ENCODE data around the gene KRT1. TPM values are rescaled to one million over a fixed set of nuclear protein-coding genes. Genes with fewer than 3 reads are reported as not detected.

KRT1 gene
- total RNA-seq, 2 donors from 2014 or later, result 0.42 TPM; not detected in 1

DNA sequence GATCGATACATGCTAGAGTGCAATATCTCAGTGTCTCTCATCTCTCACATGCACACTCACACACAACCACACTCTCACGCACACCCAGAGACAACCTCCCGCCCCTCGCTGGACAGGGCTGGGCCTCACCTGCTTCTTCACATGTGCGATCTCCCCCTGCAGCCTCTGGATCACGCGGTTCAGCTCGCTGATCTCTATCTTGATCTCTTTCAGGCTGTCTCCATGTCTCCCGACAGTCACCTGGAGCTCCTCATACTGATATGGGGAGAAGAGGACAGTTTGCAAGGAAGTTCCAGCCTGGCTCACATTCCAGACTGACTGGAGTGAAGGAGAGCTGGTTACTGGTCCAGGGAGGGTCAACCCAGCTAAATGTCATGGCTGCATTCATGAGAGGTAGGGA, 32.6 kb downstream of the KRT1 start:
- intact Hi-C loops (cut with DNase I), result loop anchor here in 1 of 2 donors (10.0 kb wide), 1 partner anchor 983 kb away; no protein-coding TSS in a partner anchor
- no peak for DNase-seq (ENCODE audit: low spot score)

DNA sequence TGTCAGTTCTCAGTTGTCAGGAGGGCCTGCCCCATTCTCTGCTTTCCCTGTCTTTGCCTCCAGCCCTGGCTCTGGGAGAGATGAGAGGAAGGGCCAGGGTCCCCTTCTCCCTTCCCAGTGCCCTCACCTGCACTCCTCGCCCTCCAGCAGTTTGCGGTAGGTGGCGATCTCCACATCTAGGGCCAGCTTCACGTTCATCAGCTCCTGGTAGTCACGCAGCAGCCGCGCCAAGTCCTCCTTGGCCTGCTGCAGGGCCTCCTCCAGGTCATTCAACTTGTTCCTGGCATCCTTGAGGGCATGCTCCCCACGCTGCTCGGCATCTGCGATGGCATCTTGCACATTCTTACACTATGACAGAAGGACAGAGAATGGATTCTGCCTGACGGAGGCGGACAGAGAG, 33.6 kb downstream of the KRT1 start:
- intact Hi-C loops (cut with DNase I), result loop anchor here in 1 of 2 donors (10.0 kb wide), 1 partner anchor 982 kb away; no protein-coding TSS in a partner anchor
- no peak for DNase-seq (ENCODE audit: low spot score)

GRCh38 chr12:52645982-52646381, 34.2 kb downstream of the KRT1 start:
- DNase-seq (ENCODE audit: low spot score), result no peak
- intact Hi-C loops (cut with DNase I), result loop anchor here in 1 of 2 donors (10.0 kb wide), 1 partner anchor 981 kb away; no protein-coding TSS in a partner anchor

DNA sequence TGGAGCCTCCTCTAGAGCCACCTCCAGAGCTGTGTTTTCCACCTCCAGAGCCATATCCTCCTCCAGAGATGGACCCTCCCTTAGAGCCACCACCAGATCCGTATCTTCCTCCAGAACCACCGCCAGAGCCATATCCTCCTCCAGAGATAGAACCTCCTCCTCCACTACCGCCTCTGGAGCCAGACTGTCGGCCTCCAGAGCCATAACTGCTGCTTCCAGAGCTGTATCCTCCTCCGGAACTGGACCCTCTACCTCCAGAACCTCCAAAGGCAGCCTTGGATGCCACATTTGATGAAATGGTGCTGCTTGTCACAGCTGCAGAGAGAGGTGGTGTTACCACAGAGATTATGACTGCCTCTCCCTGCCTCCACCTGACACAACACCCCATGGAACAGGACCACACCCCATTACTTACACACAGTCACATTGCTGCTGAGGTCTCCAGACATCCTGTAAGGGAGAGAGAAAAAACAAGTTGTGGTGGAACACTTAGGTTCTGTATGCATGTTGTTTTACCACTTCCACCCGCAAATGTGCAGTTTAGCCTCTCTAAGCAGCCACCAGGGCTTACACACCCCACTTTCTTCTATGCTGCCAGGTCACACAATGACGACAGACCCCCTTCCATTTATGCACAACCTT, 35.0 kb downstream of the KRT1 start:
- no peak for DNase-seq (ENCODE audit: low spot score)
- intact Hi-C loops (cut with DNase I), result loop anchor here in 1 of 2 donors (10.0 kb wide), 1 partner anchor 980 kb away; no protein-coding TSS in a partner anchor

- no peak for DNase-seq (ENCODE audit: low spot score)
- intact Hi-C loops (cut with DNase I), result loop anchor here in 1 of 2 donors (10.0 kb wide), 1 partner anchor 979 kb away; no protein-coding TSS in a partner anchor
Observed at GRCh38 chr12:52644078-52644415, 36.2 kb downstream of the KRT1 start.

- intact Hi-C loops (cut with DNase I), result loop anchor here in 1 of 2 donors (10.0 kb wide), 1 partner anchor 979 kb away; no protein-coding TSS in a partner anchor
- no peak for DNase-seq (ENCODE audit: low spot score)
Observed at GRCh38 chr12:52643233-52644077, 36.8 kb downstream of the KRT1 start.

DNA sequence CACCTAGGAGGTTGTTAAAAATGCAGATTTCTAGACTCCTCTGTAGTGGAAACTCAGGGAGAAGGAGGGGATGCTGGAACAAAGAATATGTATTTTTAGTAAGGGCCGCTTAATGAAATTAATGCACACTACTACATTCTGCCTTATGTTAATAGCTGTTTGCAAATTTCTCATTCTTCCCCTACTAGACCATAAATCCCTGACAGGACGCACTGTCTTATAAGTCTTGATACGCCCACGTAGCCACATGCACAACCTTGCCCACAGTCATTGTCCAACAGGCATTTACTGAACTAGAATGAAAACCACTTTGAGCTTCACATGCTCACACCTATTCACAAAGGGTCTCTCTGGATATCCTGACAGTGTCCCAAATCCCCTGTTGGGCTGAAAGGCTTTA, 38.7 kb downstream of the KRT1 start:
- intact Hi-C loops (cut with DNase I), result loop anchor here in 1 of 2 donors (10.0 kb wide), 1 partner anchor 977 kb away; no protein-coding TSS in a partner anchor

DNA sequence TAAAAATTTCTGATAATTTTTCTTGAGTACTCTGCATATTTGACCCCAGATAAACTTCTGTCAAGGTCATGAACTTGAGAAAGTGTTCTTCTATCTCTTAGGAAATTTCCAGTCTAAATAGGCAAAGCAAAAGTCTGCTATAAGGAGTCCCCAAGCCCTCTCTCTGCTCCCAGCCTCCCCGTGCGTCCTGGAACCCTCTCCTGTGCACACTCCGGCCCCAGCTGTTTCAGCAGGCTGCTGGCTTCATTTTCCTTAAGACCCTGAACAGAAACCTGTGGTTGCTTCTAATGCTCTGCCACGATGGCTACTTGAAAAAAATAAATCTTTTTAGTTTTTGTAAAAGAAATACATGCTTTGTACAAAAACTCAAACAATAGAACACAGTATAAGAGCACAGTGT, 42.9 kb downstream of the KRT1 start:
- DNase-seq (ENCODE audit: low spot score), result no peak

More for the DNA sequence above, 38.7 kb downstream of the KRT1 start:
- DNase-seq (ENCODE audit: low spot score), result no peak

DNA sequence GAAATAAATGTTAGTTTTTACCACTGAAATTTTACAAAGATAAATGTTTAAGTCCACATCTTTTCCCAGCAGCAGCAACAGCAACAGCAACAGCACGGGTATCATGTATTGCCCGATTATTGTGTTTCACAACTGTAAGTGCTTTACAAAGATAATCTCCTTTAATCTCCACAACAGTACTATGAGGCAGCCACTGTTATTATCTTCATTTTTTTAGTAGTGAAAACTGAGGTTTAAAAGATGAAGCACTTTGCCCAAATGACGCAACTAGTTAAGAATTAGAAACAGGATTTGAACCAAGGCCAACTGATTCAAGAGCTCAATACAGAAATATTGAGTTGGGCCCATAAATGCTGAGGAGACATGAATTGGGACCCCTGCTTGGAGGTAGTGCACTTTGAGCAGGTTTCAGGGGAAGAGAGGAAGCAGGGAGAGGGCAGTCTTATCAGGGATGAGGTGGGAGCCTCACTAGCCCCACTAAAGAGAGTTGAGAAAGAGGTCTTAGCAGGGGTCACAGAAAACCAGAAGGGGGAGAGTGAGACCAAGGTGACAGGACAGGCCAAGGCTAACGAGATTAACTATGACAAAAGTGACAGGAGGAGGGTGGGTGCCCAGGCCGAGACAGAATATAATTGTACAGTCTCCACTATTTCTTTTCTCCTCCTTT, 43.5 kb downstream of the KRT1 start:
- no peak for DNase-seq (ENCODE audit: low spot score)
- intact Hi-C loops (cut with DNase I), result no loop called here

More for the DNA sequence above, 42.9 kb downstream of the KRT1 start:
- intact Hi-C loops (cut with DNase I), result no loop called here

DNA sequence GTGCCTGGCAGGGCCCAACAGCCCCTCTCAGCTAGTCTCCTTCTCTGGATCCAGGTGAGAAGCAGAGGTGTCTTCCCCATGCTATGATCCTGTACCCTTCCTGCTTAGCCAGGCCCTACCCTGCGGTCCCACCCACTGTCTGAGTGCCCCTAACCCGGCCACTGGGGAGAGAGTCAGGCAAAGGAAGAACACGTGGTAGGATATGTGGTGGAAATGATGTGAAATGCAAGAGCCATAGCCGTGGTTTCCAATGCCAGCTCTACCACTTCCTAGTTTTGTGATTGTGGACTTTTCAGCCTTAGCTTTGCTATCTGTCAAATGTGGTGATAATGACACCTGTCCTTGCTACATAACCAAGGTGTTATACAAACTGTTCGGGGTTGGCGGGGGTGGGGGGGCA, 44.0 kb downstream of the KRT1 start:
- intact Hi-C loops (cut with DNase I), result no loop called here

GRCh38 chr12:52634266-52635056, 45.7 kb downstream of the KRT1 start:
- intact Hi-C loops (cut with DNase I), result no loop called here
- DNase-seq (ENCODE audit: low spot score), result no peak

More for the DNA sequence above, 44.0 kb downstream of the KRT1 start:
- DNase-seq (ENCODE audit: low spot score), result no peak

- intact Hi-C loops (cut with DNase I), result no loop called here
Observed at GRCh38 chr12:52633383-52633782, 46.8 kb downstream of the KRT1 start.

GRCh38 chr12:52632656-52633055, 47.6 kb downstream of the KRT1 start:
- intact Hi-C loops (cut with DNase I), result no loop called here
- DNase-seq (ENCODE audit: low spot score), result no peak

More at GRCh38 chr12:52633383-52633782, 46.8 kb downstream of the KRT1 start:
- no peak for DNase-seq (ENCODE audit: low spot score)

DNA sequence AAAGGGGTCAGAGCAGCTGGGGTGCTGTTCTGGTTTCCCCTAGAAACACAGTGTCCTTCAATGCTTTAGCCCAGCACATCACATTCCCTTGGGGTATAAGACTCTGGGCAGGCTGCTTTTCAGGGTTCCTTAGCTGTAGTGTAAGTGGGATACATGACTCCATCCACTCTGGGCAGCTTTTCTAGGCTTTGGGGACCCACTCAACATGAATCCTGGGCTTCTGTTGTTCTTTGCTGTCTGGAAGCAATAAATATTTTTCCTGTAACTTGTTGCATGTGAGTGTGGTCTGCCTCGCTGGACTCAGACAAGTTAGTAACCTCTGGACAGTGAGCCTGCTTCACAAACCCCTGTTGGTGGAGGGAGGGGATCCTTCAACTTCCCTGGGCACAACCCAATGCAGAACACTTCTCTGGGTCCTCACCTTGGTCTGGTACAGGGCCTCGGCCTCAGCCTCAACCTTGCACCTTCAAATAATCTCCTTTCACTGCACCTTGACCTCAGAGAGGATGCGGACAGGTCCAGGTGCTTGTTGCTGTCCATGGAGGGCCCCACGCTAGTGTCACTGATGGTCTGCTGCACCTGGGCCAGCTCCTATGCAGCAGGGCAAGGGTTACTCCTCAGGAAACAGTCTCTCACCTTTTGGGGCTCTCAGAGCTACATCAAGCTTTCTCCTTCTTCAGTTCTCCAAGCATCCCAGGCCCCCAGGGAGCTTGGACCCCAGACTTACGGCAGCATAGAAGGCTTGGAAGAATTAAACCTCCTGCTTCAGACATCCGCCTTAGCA, 48.3 kb downstream of the KRT1 start:
- no peak for DNase-seq (ENCODE audit: low spot score)

GRCh38 chr12:52631264-52631663, 48.9 kb downstream of the KRT1 start:
- intact Hi-C loops (cut with DNase I), result no loop called here
- no peak for DNase-seq (ENCODE audit: low spot score)

More for the DNA sequence above, 48.3 kb downstream of the KRT1 start:
- intact Hi-C loops (cut with DNase I), result no loop called here

DNA sequence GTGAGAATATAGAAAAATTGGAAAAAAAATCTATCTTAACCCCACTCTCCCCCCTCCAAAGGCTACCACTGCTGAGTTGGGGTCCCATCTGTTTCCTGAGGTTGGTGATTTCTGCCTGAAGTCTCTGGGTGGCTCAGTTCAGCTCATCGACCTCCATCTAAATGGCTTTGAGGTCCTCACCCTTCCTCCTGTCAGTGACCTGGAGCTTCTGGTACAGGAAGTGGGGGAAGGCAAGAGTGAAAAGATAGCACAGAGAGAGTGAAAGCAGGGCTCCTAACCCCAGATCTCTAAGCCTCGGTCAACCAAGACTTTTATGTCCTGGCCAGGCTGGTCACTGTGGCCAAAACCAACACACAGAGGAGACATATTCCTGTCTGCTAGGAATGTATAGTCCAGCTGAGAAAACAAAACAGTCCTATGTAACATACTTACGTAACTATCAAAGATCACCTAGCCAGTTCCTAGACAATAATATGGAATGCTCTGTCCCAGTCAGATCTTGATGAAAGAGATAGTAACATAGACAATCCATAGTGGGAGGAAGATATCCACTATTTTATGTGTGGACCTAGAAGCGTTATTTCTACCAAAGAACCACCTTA, 49.5 kb downstream of the KRT1 start:
- intact Hi-C loops (cut with DNase I), result no loop called here
- DNase-seq (ENCODE audit: low spot score), result no peak

DNA sequence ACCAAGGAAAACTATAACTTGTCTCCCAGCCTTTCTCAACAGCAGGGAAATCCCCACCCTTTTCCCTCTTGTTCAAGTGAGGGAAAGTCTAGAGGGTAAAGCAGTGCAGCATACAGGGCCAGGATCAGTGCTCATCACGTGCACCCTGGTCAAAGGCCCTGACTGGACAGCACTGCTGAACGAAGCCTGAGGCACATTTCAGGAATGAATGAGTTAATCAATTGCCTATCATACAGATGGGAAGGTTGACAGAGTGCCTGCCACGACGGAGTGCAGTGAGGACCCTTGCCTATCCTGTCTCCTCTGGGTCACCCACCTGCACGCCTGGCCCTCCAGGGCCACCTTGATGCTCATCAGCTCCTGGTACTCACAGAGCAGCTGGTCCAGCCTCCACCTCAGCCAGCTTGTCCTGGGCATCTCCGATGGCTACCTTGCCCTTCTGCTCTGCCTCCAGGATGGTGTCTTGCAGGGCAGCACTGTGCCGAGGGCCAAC, 50.2 kb downstream of the KRT1 start:
- DNase-seq (ENCODE audit: low spot score), result no peak
- intact Hi-C loops (cut with DNase I), result no loop called here
